HepG2 (cell line): Measurements from ENCODE around the gene LRRC45. TPM values are rescaled to one million over a fixed set of nuclear protein-coding genes. Genes with fewer than 3 reads are reported as not detected.

Experiments used
- AGO1 ChIP-seq: fragments of 200-400 bp; formaldehyde crosslinking; IDR thresholded peaks from 2 replicates; pipeline ENCODE4 v1.6.1; 2017; ENCODE audit warnings: mild to moderate bottlenecking, low read depth, low read length, moderate library complexity; ENCODE audit not compliant: poor library complexity, severe bottlenecking
- GTF2F1 ChIP-seq: fragments of 150-350 bp; IDR thresholded peaks from 2 replicates; pipeline ENCODE4 v1.6.1; 2014; ENCODE audit warnings: low read length
- HNF1B ChIP-seq: sonication (generic); formaldehyde crosslinking; IDR thresholded peaks from 2 replicates; pipeline ENCODE4 v1.5.1; 2020; ENCODE audit warnings: mild to moderate bottlenecking, moderate library complexity, missing genetic modification reagents
- MTF1 ChIP-seq: sonication (generic); formaldehyde crosslinking; IDR thresholded peaks from 2 replicates; pipeline ENCODE4 v1.5.0; 2020; ENCODE audit warnings: missing genetic modification reagents
- NAIF1 ChIP-seq: sonication (generic); formaldehyde crosslinking; IDR thresholded peaks from 2 replicates; pipeline ENCODE4 v1.5.0; 2020; ENCODE audit warnings: mild to moderate bottlenecking, missing genetic modification reagents, borderline replicate concordance
- NFRKB ChIP-seq: fragments of 450-650 bp; IDR thresholded peaks from 2 replicates; pipeline ENCODE4 v1.6.1; 2017
- NR0B2 ChIP-seq: sonication (generic); formaldehyde crosslinking; IDR thresholded peaks from 2 replicates; pipeline ENCODE4 v1.4.0; 2020; ENCODE audit warnings: mild to moderate bottlenecking, missing genetic modification reagents
- PATZ1 ChIP-seq: sonication (generic); formaldehyde crosslinking; IDR thresholded peaks from 2 replicates; pipeline ENCODE4 v1.4.0; 2020; ENCODE audit warnings: missing genetic modification reagents
- PTBP1 ChIP-seq: fragments of 200-400 bp; formaldehyde crosslinking; IDR thresholded peaks from 2 replicates; pipeline ENCODE4 v1.6.1; 2018; ENCODE audit warnings: low read length, low read depth; ENCODE audit not compliant: poor library complexity, severe bottlenecking
- RARA ChIP-seq: IDR thresholded peaks from 2 replicates; pipeline ENCODE4 v1.6.1; 2016; ENCODE audit warnings: missing genetic modification reagents, missing compliant biosample characterization
- RFX3 ChIP-seq: IDR thresholded peaks from 2 replicates; pipeline ENCODE4 v1.6.1; 2016; ENCODE audit warnings: missing biosample characterization, missing genetic modification reagents
- SMAD1 ChIP-seq: sonication (generic); formaldehyde crosslinking; IDR thresholded peaks from 2 replicates; pipeline ENCODE4 v1.4.0; 2020; ENCODE audit warnings: missing genetic modification reagents, low read depth, mild to moderate bottlenecking, borderline replicate concordance
- SRY ChIP-seq: sonication (generic); formaldehyde crosslinking; IDR thresholded peaks from 2 replicates; pipeline ENCODE4 v1.8.0; 2022; ENCODE audit warnings: mild to moderate bottlenecking, missing genetic modification reagents
- SSRP1 ChIP-seq: IDR thresholded peaks from 2 replicates; pipeline ENCODE4 v1.6.1; 2016; ENCODE audit warnings: control low read depth
- STAG1 ChIP-seq: sonication (generic); formaldehyde crosslinking; IDR thresholded peaks from 2 replicates; pipeline ENCODE4 v1.4.0; 2020; ENCODE audit warnings: missing genetic modification reagents
- TFDP1 ChIP-seq: IDR thresholded peaks from 2 replicates; pipeline ENCODE4 v1.6.1; 2016; ENCODE audit warnings: missing compliant biosample characterization, missing genetic modification reagents, borderline replicate concordance
- ZBTB37 ChIP-seq: sonication (generic); formaldehyde crosslinking; IDR thresholded peaks from 2 replicates; pipeline ENCODE4 v1.4.0; 2020; ENCODE audit warnings: mild to moderate bottlenecking, missing genetic modification reagents
- ZFY ChIP-seq: sonication (generic); formaldehyde crosslinking; IDR thresholded peaks from 2 replicates; pipeline ENCODE4 v1.4.0; 2020; ENCODE audit warnings: missing genetic modification reagents
- ZNF530 ChIP-seq: sonication (generic); formaldehyde crosslinking; IDR thresholded peaks from 2 replicates; pipeline ENCODE4 v1.5.0; 2020; ENCODE audit warnings: low read depth, mild to moderate bottlenecking, missing genetic modification reagents
- ZNF747 ChIP-seq: sonication (generic); formaldehyde crosslinking; IDR thresholded peaks from 2 replicates; pipeline ENCODE4 v1.8.1; 2023; ENCODE audit warnings: missing genetic modification reagents, mild to moderate bottlenecking, borderline replicate concordance
- ZNF83 ChIP-seq: sonication (generic); formaldehyde crosslinking; IDR thresholded peaks from 2 replicates; pipeline ENCODE4 v1.4.0; 2020; ENCODE audit warnings: missing genetic modification reagents, mild to moderate bottlenecking, borderline replicate concordance
- polyA plus RNA-seq, 8 experiments: library from polyadenylated mRNA; depleted of rRNA in 3 of 8; stranded (reverse) in 7 of 8; unstranded in 1 of 8; fragments of >200 nt; fragmentation: Illumina TruSeq in 4 of 8; extraction: Trizol in 4 of 8; gene quantifications; 2 replicates each; pipeline versions ENCODE4 v1.2.1 to v1.2.3, GENCODE V29; 2011 to 2016; ENCODE audit warnings: low read depth in 4 of 8, missing spikeins in 1 of 8, mixed read lengths in 1 of 8; ENCODE audit not compliant: insufficient read depth in 1 of 8
- total RNA-seq, 5 experiments: library from RNA; depleted of rRNA; stranded (reverse); fragments of >200 nt; fragmentation: Illumina TruSeq; extraction: Trizol; gene quantifications; 2 replicates each; pipeline ENCODE4 v1.2.3, GENCODE V29; 2016; ENCODE audit warnings: low read depth in 1 of 5

LRRC45 gene
- total and polyA plus RNA-seq, 2 of the 13 experiments (the other 11 are each of a cell fraction or from before 2014, with no cell fraction given) = 11.6 to 48.1 TPM

GRCh38 chr17:81993729-81994592, 29.1 kb upstream of the LRRC45 start (continued):
- TF ChIP-seq NR0B2 (CRISPR knock-in tag) (peak; percentile 56; the same call in 1 of the 2 replicates), ZBTB37 (CRISPR knock-in tag) (no peak; the same call in 1 of the 2 replicates), HNF1B (CRISPR knock-in tag) (peak; percentile 56; the same call in 1 of the 2 replicates), AGO1 (peak; percentile 93), SMAD1 (no peak), GTF2F1 (no peak), NFRKB (no peak), NAIF1 (peak; percentile 81; the same call in 1 of the 2 replicates), ZNF530 (CRISPR knock-in tag) (no peak), ZNF747 (CRISPR knock-in tag) (0 out of 2 replicates have a peak, but pooled peaks have one; percentile 34), MTF1 (CRISPR knock-in tag) (no peak), PTBP1 (no peak), ZNF83 (CRISPR knock-in tag) (no peak; the same call in 1 of the 2 replicates), STAG1 (no peak), TFDP1 (CRISPR knock-in tag) (no peak), RARA (CRISPR knock-in tag) (0 out of 2 replicates have a peak, but pooled peaks have one; percentile 6), SRY (CRISPR knock-in tag) (no peak; the same call in 1 of the 2 replicates), PATZ1 (CRISPR knock-in tag) (peak; percentile 87), RFX3 (no peak), SSRP1 (peak; percentile 99), ZFY (CRISPR knock-in tag) (0 out of 2 replicates have a peak, but pooled peaks have one; percentile 56)
